HG02938 (cell line): Measurements from ENCODE around the gene GPR62.

Source experiments
- ATAC-seq: cut with Tn5 transposase; IDR thresholded peaks from one replicate; pipeline ENCODE4 v1.9.1; 2021; ENCODE audit warnings: mild to moderate bottlenecking, moderate library complexity; ENCODE audit not compliant: unreplicated experiment

The GPR62 gene

DNA sequence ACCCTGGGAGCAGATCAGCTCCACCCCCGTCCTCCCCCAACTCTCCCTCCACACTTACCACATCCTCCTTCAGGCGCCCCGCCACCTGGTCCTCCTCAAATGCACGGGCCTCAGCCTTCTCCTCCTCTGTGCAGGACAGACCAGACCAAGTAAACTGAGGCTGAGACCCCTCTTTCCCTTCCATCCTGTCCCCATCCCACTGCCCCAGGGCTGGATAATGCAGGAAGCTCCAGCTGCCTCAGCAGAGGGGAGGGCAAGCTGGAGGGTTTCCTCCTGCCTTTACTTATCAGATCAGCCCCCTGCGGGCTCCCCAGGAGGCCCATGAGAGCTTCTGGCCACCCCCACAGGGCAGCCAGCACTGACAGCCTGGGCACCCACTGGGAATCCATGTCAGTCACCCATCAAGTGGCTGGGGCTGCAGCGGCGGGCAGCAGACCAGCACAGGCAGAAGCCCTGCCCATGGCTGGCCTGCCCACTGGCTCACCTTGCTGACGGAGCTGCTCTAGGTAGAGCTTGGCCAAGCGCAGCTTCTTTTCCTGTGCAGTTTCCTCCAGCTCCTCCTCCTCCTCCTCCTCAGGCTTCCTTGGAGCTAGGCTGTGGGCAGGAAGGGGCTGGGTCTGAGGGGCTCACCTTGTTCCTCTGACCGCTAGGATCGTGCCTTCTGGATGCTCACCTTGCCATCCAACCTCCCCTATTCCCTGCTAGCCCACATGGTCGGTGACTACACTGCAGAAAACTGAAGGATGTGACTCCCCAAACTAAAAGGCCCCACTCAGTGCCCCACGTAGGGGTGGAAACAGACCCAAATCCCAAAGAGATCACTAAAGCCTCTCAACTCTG lies 17.4 kb upstream of the GPR62 start:
- no peak for ATAC-seq

DNA sequence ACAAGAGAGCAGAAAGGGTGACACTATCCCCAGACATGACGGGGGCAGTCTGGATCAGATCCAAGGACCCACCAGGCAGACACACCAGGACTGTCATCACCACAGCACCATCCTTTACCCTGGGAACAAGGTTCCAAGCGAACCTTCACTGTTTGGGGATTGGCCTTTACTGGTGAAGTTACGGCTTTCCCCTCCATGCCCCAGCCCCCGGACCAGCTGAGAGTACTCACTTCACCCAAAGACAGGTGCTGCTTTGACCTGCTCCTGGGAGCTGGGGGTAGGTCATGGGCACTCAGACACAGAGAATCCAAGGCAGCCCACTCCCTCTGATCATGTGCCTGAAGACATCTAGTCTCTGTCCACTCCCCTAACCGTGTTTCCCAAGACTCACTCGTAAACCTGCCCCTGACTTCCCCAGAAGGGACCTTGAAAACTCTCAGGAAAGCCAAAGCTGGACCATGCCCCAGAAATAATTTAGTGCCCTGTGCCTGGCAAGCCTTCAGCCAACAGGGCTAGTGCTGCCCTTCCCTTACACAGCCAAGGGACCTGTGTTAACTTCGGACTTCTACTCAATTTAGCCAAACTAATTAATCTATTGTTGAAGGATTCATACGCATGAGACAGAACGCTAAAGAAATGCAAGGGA lies 16.3 kb upstream of the GPR62 start:
- no peak for ATAC-seq

DNA sequence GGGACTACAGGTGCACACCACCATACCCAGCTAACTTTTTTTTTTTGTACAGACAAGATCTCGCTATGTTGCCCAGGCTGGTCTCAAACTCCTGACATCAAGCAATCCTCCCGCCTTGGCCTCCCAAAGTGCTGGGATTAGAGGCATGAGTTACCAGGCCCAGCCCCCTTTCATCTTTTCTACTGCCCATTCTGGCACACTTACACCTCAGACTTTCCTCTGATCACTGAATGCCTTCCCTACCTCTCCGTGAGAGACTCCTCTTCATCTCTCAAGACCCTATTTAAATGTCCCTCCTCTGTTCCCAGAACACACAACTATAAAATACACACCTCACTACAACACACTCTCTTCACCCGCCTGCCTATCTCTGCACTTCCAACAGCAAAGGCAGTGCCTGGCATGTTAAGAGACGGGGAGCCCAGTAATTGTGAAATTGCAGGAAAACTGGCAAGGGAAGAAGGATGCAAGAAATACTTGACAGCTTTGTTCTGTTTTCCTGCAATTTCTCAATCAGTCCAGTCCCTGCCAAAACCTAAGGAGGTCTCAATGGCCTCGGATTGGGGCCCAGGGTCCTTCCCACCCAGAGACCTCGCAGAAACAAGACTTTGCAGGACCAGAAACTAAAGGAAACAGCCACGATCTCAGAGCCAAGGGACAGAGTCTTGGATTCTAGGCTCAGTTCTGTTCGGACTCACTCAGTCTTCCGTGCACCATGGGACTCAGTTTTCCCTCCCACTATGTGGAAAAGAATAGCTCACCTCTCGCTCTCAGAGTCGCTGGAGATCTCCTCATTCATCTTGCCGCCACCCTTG lies 14.3 kb upstream of the GPR62 start:
- no peak for ATAC-seq

DNA sequence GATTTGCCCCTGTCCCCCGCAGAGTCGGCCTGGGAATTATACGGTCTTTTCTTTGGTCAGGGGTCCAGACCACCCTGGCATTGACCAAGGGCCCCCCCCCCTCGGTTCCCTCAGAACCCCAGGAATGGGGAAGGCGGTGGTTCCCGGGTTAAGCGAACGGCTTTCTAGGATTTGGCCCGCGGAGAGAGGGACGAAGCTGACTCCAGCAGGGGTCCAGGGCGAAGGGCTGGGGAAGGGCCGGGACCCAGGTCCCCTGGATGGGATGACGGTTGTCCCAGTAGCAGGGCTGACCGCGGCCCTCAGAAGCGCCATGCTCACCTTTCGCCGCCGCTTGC lies 13.8 kb upstream of the GPR62 start:
- ATAC-seq: no peak

DNA sequence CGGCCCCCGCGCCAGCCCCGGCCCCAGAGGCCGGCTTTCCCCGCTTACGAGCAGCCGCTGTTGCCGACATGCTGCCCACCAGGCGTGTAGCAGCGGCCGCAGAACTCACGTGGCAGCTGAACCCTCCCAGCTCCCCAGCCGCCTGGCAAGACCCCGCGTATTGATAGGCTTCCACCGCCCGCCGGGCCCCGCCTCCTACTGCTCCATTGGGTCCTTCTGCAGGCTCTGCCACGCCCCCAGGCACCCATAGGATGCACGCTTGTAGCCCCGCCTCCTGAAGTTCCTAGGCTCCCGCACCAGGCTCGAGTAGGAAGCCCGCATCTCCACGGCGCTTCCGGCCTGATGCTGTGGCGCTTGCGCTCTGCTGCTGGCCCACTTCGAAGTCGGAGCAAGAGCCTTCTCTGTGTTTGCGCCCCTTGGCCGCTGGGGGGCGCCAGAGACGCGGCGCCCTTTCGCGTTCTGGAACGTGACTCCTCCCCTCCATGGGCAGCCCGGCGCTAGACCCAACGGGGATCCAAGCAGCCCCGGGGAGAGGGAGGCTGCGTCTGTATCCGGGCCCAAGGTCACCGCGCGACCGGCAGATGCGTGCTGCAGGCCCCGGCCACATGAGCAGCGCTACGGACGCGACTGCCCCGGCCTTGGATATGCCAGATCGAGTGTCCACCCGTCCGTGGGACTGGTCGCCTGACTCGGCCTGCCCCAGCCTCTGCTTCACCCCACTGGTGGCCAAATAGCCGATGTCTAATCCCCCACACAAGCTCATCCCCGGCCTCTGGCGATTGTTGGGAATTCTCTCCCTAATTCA lies 13.2 kb upstream of the GPR62 start, which contains the start of the genes PARP3 and RRP9:
Gene PARP3, plus strand, starts transcription at position 566 of the 805 bp plus-strand sequence. CDS start 993 bp downstream, outside the sequence.
Gene RRP9, minus strand, starts transcription at position 107 of the 805 bp plus-strand sequence. Its CDS starts 37 bp downstream, at position 70.
- ATAC-seq: peak; percentile 86

- ATAC-seq: no peak
Measured at GRCh38 chr3:51942603-51943450, 12.4 kb upstream of the GPR62 start.

- ATAC-seq: no peak
Measured at GRCh38 chr3:51943451-51944391, 11.5 kb upstream of the GPR62 start.

- ATAC-seq: no peak
Measured at GRCh38 chr3:51944451-51945021, 10.6 kb upstream of the GPR62 start.

DNA sequence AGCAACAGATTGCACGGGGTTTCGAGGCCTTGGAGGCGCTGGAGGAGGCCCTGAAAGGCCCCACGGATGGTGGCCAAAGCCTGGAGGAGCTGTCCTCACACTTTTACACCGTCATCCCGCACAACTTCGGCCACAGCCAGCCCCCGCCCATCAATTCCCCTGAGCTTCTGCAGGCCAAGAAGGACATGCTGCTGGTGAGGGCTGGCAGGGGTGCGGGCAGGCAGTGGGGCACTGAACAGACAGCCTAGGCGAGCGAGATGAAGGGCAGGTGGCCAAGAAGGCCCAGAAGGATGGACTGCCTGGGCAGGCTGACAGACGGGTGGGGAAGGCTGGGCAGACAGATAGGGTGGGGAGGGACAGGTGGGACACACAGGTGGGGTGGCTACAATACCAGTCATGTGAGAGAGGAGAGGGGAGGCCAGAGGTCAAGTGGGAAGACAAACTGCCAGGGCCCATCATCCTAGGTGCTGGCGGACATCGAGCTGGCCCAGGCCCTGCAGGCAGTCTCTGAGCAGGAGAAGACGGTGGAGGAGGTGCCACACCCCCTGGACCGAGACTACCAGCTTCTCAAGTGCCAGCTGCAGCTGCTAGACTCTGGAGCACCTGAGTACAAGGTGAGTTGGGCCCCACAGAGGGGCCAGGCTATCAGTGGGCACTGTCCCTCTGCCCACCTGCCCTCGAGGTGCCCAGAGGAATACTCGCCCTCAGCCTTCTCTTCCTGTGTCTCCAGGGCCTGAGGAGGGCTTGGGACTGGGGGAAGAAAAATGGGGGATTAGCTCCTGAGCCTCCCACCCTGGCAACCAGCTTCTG lies 9.9 kb upstream of the GPR62 start:
- no peak for ATAC-seq

DNA sequence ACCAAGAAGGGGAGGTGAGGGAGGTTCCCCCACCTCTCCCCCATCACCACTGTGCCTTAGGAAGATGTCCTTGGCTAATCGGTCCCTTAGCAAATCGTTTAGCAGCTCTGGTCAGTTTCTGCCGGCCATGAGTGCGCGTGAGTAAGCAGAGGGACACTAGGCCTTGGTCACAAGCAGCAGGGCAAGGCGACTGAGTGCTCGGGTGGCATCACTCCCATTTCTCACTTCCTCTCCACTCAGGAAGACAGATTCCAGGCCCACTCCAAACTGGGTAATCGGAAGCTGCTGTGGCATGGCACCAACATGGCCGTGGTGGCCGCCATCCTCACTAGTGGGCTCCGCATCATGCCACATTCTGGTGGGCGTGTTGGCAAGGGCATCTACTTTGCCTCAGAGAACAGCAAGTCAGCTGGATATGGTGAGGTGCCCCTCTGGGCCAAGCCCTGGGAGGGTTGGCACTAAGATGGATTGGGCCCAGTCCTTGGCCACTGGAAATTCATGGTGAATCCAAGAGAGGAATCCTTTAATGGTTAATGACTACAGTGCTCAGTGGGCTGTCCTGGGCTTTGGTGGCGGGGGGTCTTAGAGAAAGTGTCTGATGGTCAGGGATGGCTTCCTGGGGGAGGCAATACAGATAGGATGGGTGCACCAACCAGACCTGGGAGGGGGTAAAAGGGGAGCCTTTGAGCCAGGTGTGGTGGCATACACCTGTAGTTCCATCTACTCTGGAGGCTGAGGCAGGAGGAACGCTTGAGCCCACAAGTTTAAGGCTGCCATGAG lies 9.1 kb upstream of the GPR62 start:
- no peak for ATAC-seq

GRCh38 chr3:51946796-51947195 lies 8.4 kb upstream of the GPR62 start:
- no peak for ATAC-seq

DNA sequence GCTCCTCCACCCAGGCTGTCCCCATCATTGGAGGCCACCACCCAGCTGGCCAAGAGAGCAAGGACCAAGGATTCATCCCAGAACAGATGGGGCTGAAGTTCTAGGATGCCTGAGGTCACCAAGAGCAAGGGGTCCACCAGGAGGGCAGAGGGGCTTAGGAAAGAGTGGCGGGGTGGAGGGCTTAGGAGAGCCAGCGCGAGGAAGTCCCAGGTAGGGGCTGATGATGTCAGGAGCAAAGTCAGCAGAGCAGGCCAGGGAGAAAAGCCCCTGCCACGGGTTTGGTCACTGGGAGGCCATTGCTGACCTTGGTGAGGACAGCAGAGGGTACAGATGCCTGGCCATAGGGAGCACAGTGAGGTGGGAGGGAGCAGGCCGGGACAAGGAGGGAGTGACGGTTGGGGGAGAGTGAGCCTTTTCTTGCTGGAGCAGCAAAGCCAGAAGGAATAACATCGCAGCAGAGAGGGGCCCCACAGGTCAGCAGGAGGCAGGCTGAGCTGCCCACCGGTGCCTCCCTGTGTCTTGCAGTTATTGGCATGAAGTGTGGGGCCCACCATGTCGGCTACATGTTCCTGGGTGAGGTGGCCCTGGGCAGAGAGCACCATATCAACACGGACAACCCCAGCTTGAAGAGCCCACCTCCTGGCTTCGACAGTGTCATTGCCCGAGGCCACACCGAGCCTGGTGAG lies 7.8 kb upstream of the GPR62 start:
- ATAC-seq: no peak

DNA sequence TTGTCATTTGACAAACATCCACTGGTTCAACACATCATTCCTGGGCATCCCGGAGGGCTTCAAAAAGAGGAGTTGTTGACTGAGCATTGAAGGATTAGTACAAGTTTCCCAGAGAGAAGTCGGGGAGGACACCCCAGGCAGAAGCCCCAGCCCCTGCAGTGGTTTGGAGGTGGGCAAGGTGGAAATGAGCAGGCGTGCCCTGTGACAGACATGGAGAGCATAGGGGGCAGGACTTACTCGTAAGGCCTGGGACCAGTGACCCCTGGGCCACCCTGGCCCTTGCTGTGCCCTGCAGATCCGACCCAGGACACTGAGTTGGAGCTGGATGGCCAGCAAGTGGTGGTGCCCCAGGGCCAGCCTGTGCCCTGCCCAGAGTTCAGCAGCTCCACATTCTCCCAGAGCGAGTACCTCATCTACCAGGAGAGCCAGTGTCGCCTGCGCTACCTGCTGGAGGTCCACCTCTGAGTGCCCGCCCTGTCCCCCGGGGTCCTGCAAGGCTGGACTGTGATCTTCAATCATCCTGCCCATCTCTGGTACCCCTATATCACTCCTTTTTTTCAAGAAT lies 7.1 kb upstream of the GPR62 start:
- ATAC-seq: no peak

DNA sequence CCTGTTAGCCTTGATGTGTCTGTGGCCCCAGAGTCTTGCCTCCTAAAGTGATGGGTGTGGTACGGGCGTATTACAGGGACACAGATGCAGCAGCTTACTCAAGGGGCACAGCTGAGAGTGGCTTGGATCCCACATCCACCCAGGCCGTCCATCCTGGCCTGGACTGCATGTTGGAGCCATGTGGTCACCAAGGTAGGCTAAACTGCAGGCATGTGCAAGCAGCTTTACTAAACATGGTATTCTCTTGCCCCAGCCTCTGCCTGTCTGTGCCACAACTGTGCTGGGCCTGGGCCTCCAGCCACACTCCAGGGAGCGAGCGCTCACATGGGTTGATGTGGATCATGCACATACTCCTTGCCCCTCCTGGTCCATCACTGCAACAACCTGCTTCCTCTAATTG lies 6.1 kb upstream of the GPR62 start:
- no peak for ATAC-seq

GRCh38 chr3:51950899-51951298 lies 4.3 kb upstream of the GPR62 start:
- ATAC-seq: no peak

DNA sequence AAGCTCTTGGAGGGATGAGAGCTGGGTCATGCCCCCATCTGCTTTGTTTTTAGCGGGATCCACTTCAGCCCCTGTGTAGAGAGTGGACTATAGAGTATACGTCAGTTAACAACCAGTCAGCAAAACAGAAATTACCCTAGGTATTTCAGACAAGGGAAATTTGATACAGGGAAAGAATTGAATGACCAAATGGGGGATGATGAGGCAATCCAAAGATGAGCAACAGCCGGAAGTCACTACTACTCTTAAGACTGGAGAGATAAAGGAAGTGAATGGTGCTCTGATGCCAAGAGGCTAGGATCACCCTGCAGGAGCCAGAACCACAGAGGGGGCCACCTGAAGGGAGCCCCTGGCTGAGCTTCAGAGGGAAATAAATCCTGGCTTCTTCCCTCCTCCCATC lies 1.7 kb upstream of the GPR62 start:
- no peak for ATAC-seq
